Tibial nerve (tissue), 4 donors: ENCODE data around the gene MRPL52.

ENCODE experiments used
- CTCF ChIP-seq, 5 experiments: fragments of 200-600 bp in 3 of 5; fragments of 450-650 bp in 2 of 5; sonication (generic) in 3 of 5; IDR thresholded peaks; one replicate each; pipeline ENCODE4 v1.5.1; 2016 to 2019; ENCODE audit warnings: antibody characterized with exemption in 5 of 5, mild to moderate bottlenecking in 3 of 5, moderate library complexity in 2 of 5
- EP300 ChIP-seq, 2 donors: sonication (generic); formaldehyde crosslinking; IDR thresholded peaks; one replicate each; pipeline ENCODE4 v1.6.1; 2017; ENCODE audit warnings: antibody characterized with exemption in 2 of 2, mild to moderate bottlenecking in 1 of 2
- POLR2A ChIP-seq, 2 donors: fragments of 450-650 bp; IDR thresholded peaks; one replicate each; pipeline ENCODE4 v1.6.1; 2017; ENCODE audit warnings: antibody characterized with exemption in 2 of 2, mild to moderate bottlenecking in 2 of 2, moderate library complexity in 2 of 2

DNA sequence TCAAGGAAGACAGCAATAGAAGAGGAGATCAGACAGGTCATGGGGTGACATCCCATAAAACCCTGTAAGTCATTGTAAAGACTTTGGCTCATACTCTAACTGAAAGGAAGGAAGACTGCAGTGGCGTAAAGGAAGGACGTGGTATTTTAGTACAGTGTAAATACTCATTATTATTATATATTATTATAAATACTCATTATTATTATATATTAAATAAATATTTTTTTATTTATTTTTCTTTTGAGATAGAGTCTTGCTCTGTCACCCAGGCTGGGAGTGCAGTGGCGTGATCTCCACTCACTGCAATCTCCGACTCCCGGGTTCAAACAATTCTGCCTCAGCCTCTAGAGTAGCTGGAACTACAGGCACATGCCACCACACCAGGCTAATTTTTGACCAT, 26.7 kb downstream of the MRPL52 start:
- no peak for TF ChIP-seq CTCF (IDR thresholded peaks at IDR 0.05)
- TF ChIP-seq POLR2A (IDR thresholded peaks at IDR 0.05): no peak
- no peak for TF ChIP-seq EP300 (IDR thresholded peaks at IDR 0.05)
